Central memory CD8-positive, alpha-beta T cell (primary cell): ENCODE results near the gene PLD5.
"Not testable (repeated sequence)": the region's sequence is repeated elsewhere in the genome, so short reads cannot be mapped to it uniquely, and the experiment has no call there.

Experiments
- ATAC-seq: fragments of 150-1000 bp; cut with Tn5 transposase; replicated peaks from 2 replicates; pipeline ENCODE4 v1.10.0; 2022; ENCODE audit warnings: mild to moderate bottlenecking, moderate FRiP score, moderate number of reproducible peaks; ENCODE audit not compliant: poor library complexity, severe bottlenecking; ENCODE audit errors: extremely low read depth
- DNase-seq, 2 donors: peaks; one replicate each; pipeline ENCODE4 v3.0.0; 2021; ENCODE audit warnings: low spot score in 2 of 2
- H3K27ac Mint-ChIP-seq: one replicate; pipeline ENCODE4 v1.8.0; 2022; ENCODE audit warnings: low read depth, mild to moderate bottlenecking, moderate library complexity, mixed read lengths
- H3K27me3 Mint-ChIP-seq: one replicate; pipeline ENCODE4 v1.8.0; 2022; ENCODE audit warnings: mixed read lengths
- H3K36me3 Mint-ChIP-seq: one replicate; pipeline ENCODE4 v1.8.0; 2022; ENCODE audit warnings: mild to moderate bottlenecking, moderate library complexity, mixed read lengths; ENCODE audit not compliant: insufficient read depth
- H3K4me1 Mint-ChIP-seq: one replicate; pipeline ENCODE4 v1.8.0; 2022; ENCODE audit warnings: mixed read lengths
- H3K4me3 Mint-ChIP-seq: one replicate; pipeline ENCODE4 v1.8.0; 2022; ENCODE audit warnings: mild to moderate bottlenecking, moderate library complexity, mixed read lengths
- H3K9me3 Mint-ChIP-seq: one replicate; pipeline ENCODE4 v1.8.0; 2022; ENCODE audit warnings: mixed read lengths

The PLD5 gene

GRCh38 chr1:242210316-242210715, 314.2 kb downstream of the PLD5 start:
- peaks cover 24% of the 10 kb centered on the region for H3K27me3 Mint-ChIP-seq
- not testable (repeated sequence) for H3K36me3 Mint-ChIP-seq, DNase-seq, H3K9me3 Mint-ChIP-seq, H3K4me3 Mint-ChIP-seq, H3K27ac Mint-ChIP-seq, H3K4me1 Mint-ChIP-seq, ATAC-seq

- H3K27ac Mint-ChIP-seq, result no peak overlapping the region
- H3K9me3 Mint-ChIP-seq, result no peaks in the 10 kb centered on the region
- H3K27me3 Mint-ChIP-seq, result peaks cover 22% of the 10 kb centered on the region
- no peaks in the 10 kb centered on the region for H3K4me1 Mint-ChIP-seq
- DNase-seq, result no peak
- H3K4me3 Mint-ChIP-seq, result no peak overlapping the region
- no peak for ATAC-seq
- peaks cover 1% of the 10 kb centered on the region for H3K36me3 Mint-ChIP-seq
These were observed 315.4 kb downstream of the PLD5 start for GRCh38 chr1:242209063-242209462.

- no peak overlapping the region for H3K4me3 Mint-ChIP-seq
- H3K36me3 Mint-ChIP-seq, result peaks cover 1% of the 10 kb centered on the region
These were observed 316.5 kb downstream of the PLD5 start for GRCh38 chr1:242208021-242208420.

GRCh38 chr1:242206994-242207393, 317.5 kb downstream of the PLD5 start:
- Mint-ChIP-seq H3K27me3 (peaks cover 1% of the 10 kb centered on the region), H3K4me3 (no peak overlapping the region), H3K9me3 (no peaks in the 10 kb centered on the region), H3K4me1 (no peaks in the 10 kb centered on the region), H3K36me3 (peaks cover 1% of the 10 kb centered on the region), H3K27ac (no peak overlapping the region)
- DNase-seq, result no peak
- ATAC-seq, result no peak

More at GRCh38 chr1:242208021-242208420, 316.5 kb downstream of the PLD5 start:
- ATAC-seq (no peak), DNase-seq (no peak)
- H3K4me1 Mint-ChIP-seq, result no peaks in the 10 kb centered on the region
- no peaks in the 10 kb centered on the region for H3K9me3 Mint-ChIP-seq
- H3K27me3 Mint-ChIP-seq, result peaks cover 11% of the 10 kb centered on the region
- H3K27ac Mint-ChIP-seq, result no peak overlapping the region

GRCh38 chr1:242205622-242206489, 318.6 kb downstream of the PLD5 start:
- H3K4me3 Mint-ChIP-seq, result no peak overlapping the region
- ATAC-seq (no peak), DNase-seq (no peak)
- no peaks in the 10 kb centered on the region for H3K9me3 Mint-ChIP-seq
- no peak overlapping the region for H3K27ac Mint-ChIP-seq
- peaks cover 1% of the 10 kb centered on the region for H3K36me3 Mint-ChIP-seq
- no peaks in the 10 kb centered on the region for H3K4me1 Mint-ChIP-seq
- no peaks in the 10 kb centered on the region for H3K27me3 Mint-ChIP-seq

- no peaks in the 10 kb centered on the region for H3K27me3 Mint-ChIP-seq
- H3K9me3 Mint-ChIP-seq, result no peaks in the 10 kb centered on the region
- ATAC-seq (no peak), DNase-seq (no peak)
- H3K4me3 Mint-ChIP-seq, result no peak overlapping the region
- H3K4me1 Mint-ChIP-seq, result no peaks in the 10 kb centered on the region
- H3K36me3 Mint-ChIP-seq, result no peaks in the 10 kb centered on the region
- no peak overlapping the region for H3K27ac Mint-ChIP-seq
These were observed 321.2 kb downstream of the PLD5 start for GRCh38 chr1:242203262-242203661.

- no peak for ATAC-seq
- Mint-ChIP-seq H3K9me3 (no peaks in the 10 kb centered on the region), H3K27ac (no peak overlapping the region), H3K36me3 (no peaks in the 10 kb centered on the region), H3K27me3 (no peaks in the 10 kb centered on the region), H3K4me3 (no peak overlapping the region), H3K4me1 (no peaks in the 10 kb centered on the region)
- DNase-seq, result no peak
These were observed 323.4 kb downstream of the PLD5 start for GRCh38 chr1:242201090-242201489.

GRCh38 chr1:242199776-242200458, 324.6 kb downstream of the PLD5 start:
- no peak for ATAC-seq
- no peaks in the 10 kb centered on the region for H3K27me3 Mint-ChIP-seq
- H3K27ac Mint-ChIP-seq, result no peak overlapping the region
- H3K4me3 Mint-ChIP-seq, result no peak overlapping the region
- no peaks in the 10 kb centered on the region for H3K9me3 Mint-ChIP-seq
- no peaks in the 10 kb centered on the region for H3K4me1 Mint-ChIP-seq
- H3K36me3 Mint-ChIP-seq, result no peaks in the 10 kb centered on the region
- DNase-seq, result no peak

- Mint-ChIP-seq H3K36me3 (no peaks in the 10 kb centered on the region), H3K27ac (no peak overlapping the region), H3K9me3 (no peaks in the 10 kb centered on the region), H3K4me3 (no peak overlapping the region), H3K27me3 (no peaks in the 10 kb centered on the region), H3K4me1 (no peaks in the 10 kb centered on the region)
- ATAC-seq (no peak), DNase-seq (no peak)
These were observed 326.3 kb downstream of the PLD5 start for GRCh38 chr1:242197907-242198820.

GRCh38 chr1:242196914-242197313, 327.6 kb downstream of the PLD5 start:
- H3K9me3 Mint-ChIP-seq, result no peaks in the 10 kb centered on the region
- no peaks in the 10 kb centered on the region for H3K27me3 Mint-ChIP-seq
- ATAC-seq, result no peak

GRCh38 chr1:242196101-242196500, 328.4 kb downstream of the PLD5 start:
- ATAC-seq (no peak), DNase-seq (no peak)
- H3K36me3 Mint-ChIP-seq, result no peaks in the 10 kb centered on the region
- H3K9me3 Mint-ChIP-seq, result no peaks in the 10 kb centered on the region
- H3K27me3 Mint-ChIP-seq, result no peaks in the 10 kb centered on the region
- H3K4me3 Mint-ChIP-seq, result no peak overlapping the region
- H3K27ac Mint-ChIP-seq, result no peak overlapping the region
- H3K4me1 Mint-ChIP-seq, result no peaks in the 10 kb centered on the region

More at GRCh38 chr1:242196914-242197313, 327.6 kb downstream of the PLD5 start:
- no peak for DNase-seq
- Mint-ChIP-seq H3K27ac (no peak overlapping the region), H3K4me3 (no peak overlapping the region), H3K36me3 (no peaks in the 10 kb centered on the region), H3K4me1 (no peaks in the 10 kb centered on the region)

- Mint-ChIP-seq H3K36me3 (no peaks in the 10 kb centered on the region), H3K4me1 (no peaks in the 10 kb centered on the region), H3K9me3 (no peaks in the 10 kb centered on the region), H3K4me3 (no peak overlapping the region), H3K27ac (no peak overlapping the region), H3K27me3 (no peaks in the 10 kb centered on the region)
- ATAC-seq (no peak), DNase-seq (no peak)
These were observed 334.9 kb downstream of the PLD5 start for GRCh38 chr1:242189591-242189990.
